Measurements from ENCODE around the gene PLA2G4E.

- no peak for TF ChIP-seq POLR2A (IDR thresholded peaks at IDR 0.05; ENCODE audit: low read length)
- TF ChIP-seq GATA1 (IDR thresholded peaks at IDR 0.05; ENCODE audit: low read depth, low read length) = no peak
These were observed 87.5 kb downstream of the PLA2G4E start for GRCh38 chr15:41933326-41933725.
